H1 (cell line): ENCODE results near the gene BCAR1. TPM values are rescaled to one million over a fixed set of nuclear protein-coding genes. Genes with fewer than 3 reads are reported as not detected.
A peak's percentile ranks its signal among the peaks of the same experiment; 100 is the strongest.

Experiments used
- CTCF ChIA-PET: fragments of 300-600 bp; sonication (Branson Sonifier 250); formaldehyde crosslinking; loops from one replicate; lab custom pipeline; 2021; ENCODE audit not compliant: partially characterized antibody; lab: Charles Lee
- POLR2A ChIA-PET: fragments of 300-600 bp; sonication (Branson Sonifier 250); formaldehyde crosslinking; loops from one replicate; lab custom pipeline; 2021; ENCODE audit warnings: inconsistent platforms; ENCODE audit not compliant: partially characterized antibody; lab: Charles Lee
- DNase-seq, 2 experiments: peaks; one replicate each; pipeline versions ENCODE4 v3.0.0 to v3.0.0-alpha.2; 2010 to 2022; ENCODE audit warnings: low spot score in 2 of 2, low read depth in 1 of 2, mixed read lengths in 1 of 2
- FAIRE-seq: peaks from 2 replicates; lab custom pipeline; 2011; peaks lifted over from hg19 to GRCh38; lab: Jason Lieb, UNC
- H2AFZ ChIP-seq: 2 replicates; pipeline ENCODE4 v1.8.1; 2012; ENCODE audit warnings: low read length, inconsistent platforms
- H2AK5ac ChIP-seq: 2 replicates; pipeline ENCODE4 v1.6.1; 2013; ENCODE audit warnings: low read depth, low read length
- H2BK120ac ChIP-seq: replicated peaks from 2 replicates; pipeline ENCODE3; 2013; ENCODE audit warnings: low read depth, low read length, inconsistent platforms
- H2BK12ac ChIP-seq: 2 replicates; pipeline ENCODE4 v1.6.1; 2013; ENCODE audit warnings: low read depth, low read length
- H2BK15ac ChIP-seq: 2 replicates; pipeline ENCODE4 v1.6.1; 2013; ENCODE audit warnings: low read length
- H2BK20ac ChIP-seq: 2 replicates; pipeline ENCODE4 v1.6.1; 2013; ENCODE audit warnings: low read length
- H2BK5ac ChIP-seq: 2 replicates; pipeline ENCODE4 v1.6.1; 2013; ENCODE audit warnings: low read depth, low read length
- H3K14ac ChIP-seq: 2 replicates; pipeline ENCODE4 v1.6.1; 2013; ENCODE audit warnings: inconsistent platforms; ENCODE audit not compliant: insufficient read length
- H3K18ac ChIP-seq: 2 replicates; pipeline ENCODE4 v1.6.1; 2013; ENCODE audit warnings: low read length; ENCODE audit errors: extremely low read depth
- H3K23ac ChIP-seq: 2 replicates; pipeline ENCODE4 v1.6.1; 2013; ENCODE audit warnings: inconsistent platforms; ENCODE audit not compliant: insufficient read length
- H3K23me2 ChIP-seq: 2 replicates; pipeline ENCODE4 v1.6.1; 2013; ENCODE audit warnings: low read depth, low read length
- H3K27ac ChIP-seq: 2 replicates; pipeline ENCODE4 v1.6.1; 2011; ENCODE audit warnings: low read depth, low read length, inconsistent platforms
- H3K27me3 ChIP-seq, 4 experiments: replicated peaks in 1 of 4; 1 replicate in 1 of 4; 2 replicates in 3 of 4; pipeline versions ENCODE4 v1.6.1 to v1.8.1; 2011 to 2013; ENCODE audit warnings: low read length in 3 of 4, mild to moderate bottlenecking in 3 of 4, inconsistent platforms in 2 of 4, mixed read lengths in 2 of 4, moderate library complexity in 1 of 4; ENCODE audit not compliant: control insufficient read depth in 3 of 4, insufficient read depth in 3 of 4; ENCODE audit errors: extremely low read depth in 1 of 4
- H3K36me3 ChIP-seq, 4 experiments: 2 replicates each; pipeline versions ENCODE4 v1.6.1 to v1.8.1; 2011 to 2013; ENCODE audit warnings: mild to moderate bottlenecking in 4 of 4, low read length in 3 of 4, moderate library complexity in 2 of 4, control low read depth in 1 of 4, inconsistent platforms in 1 of 4; ENCODE audit not compliant: insufficient read depth in 4 of 4, control insufficient read depth in 2 of 4
- H3K4ac ChIP-seq: replicated peaks from 2 replicates; pipeline ENCODE3; 2013; ENCODE audit warnings: low read length, low read depth, mixed read lengths, inconsistent platforms; ENCODE audit not compliant: insufficient read length
- H3K4me1 ChIP-seq, 4 experiments: replicated peaks in 1 of 4; 1 replicate in 1 of 4; 2 replicates in 3 of 4; pipeline versions ENCODE4 v1.6.1 to v1.8.1; 2011 to 2013; ENCODE audit warnings: low read length in 3 of 4, inconsistent platforms in 2 of 4, mixed read lengths in 1 of 4; ENCODE audit not compliant: insufficient read depth in 4 of 4, control insufficient read depth in 3 of 4
- H3K4me2 ChIP-seq, 2 experiments: 2 replicates each; pipeline versions ENCODE4 v1.6.1 to v1.8.1; 2011 to 2013; ENCODE audit warnings: low read depth in 2 of 2, low read length in 2 of 2, control low read depth in 1 of 2, inconsistent platforms in 1 of 2, mild to moderate bottlenecking in 1 of 2; ENCODE audit not compliant: insufficient read depth in 1 of 2
- H3K4me3 ChIP-seq, 4 experiments: fragments of 200-600, 300-600 bp in 1 of 4; sonication (generic), shearing (Covaris generic), sonication (Bioruptor Twin) in 1 of 4; 2 replicates each; pipeline versions ENCODE4 v1.5.1 to v1.8.1; 2011 to 2016; ENCODE audit warnings: low read length in 4 of 4, low read depth in 3 of 4, control low read depth in 2 of 4, inconsistent platforms in 2 of 4, mild to moderate bottlenecking in 2 of 4, mixed read lengths in 1 of 4, moderate library complexity in 1 of 4; ENCODE audit not compliant: insufficient read depth in 2 of 4; ENCODE audit errors: extremely low read depth in 1 of 4
- H3K56ac ChIP-seq: replicated peaks from 2 replicates; pipeline ENCODE3; 2013; ENCODE audit warnings: low read depth, mild to moderate bottlenecking, mixed read lengths, low read length, inconsistent platforms; ENCODE audit not compliant: insufficient read length
- H3K79me1 ChIP-seq: 2 replicates; pipeline ENCODE4 v1.6.1; 2013; ENCODE audit warnings: low read depth, low read length, control low read depth
- H3K79me2 ChIP-seq, 2 experiments: 2 replicates each; pipeline versions ENCODE4 v1.6.1 to v1.8.1; 2012 to 2013; ENCODE audit warnings: low read length in 2 of 2, mild to moderate bottlenecking in 2 of 2, inconsistent platforms in 1 of 2; ENCODE audit not compliant: insufficient read depth in 2 of 2, control insufficient read depth in 1 of 2
- H3K9ac ChIP-seq, 4 experiments: replicated peaks in 1 of 4; 1 replicate in 1 of 4; 2 replicates in 3 of 4; pipeline versions ENCODE4 v1.6.1 to v1.8.1; 2011 to 2013; ENCODE audit warnings: low read depth in 3 of 4, low read length in 3 of 4, control low read depth in 2 of 4, mild to moderate bottlenecking in 2 of 4, moderate library complexity in 2 of 4, inconsistent platforms in 1 of 4; ENCODE audit errors: extremely low read depth in 1 of 4
- H3K9me3 ChIP-seq, 2 experiments: 2 replicates each; pipeline versions ENCODE4 v1.6.1 to v1.8.1; 2012 to 2013; ENCODE audit warnings: mild to moderate bottlenecking in 2 of 2, moderate library complexity in 2 of 2, control low read depth in 1 of 2, inconsistent platforms in 1 of 2, low read depth in 1 of 2, low read length in 1 of 2, mixed read lengths in 1 of 2; ENCODE audit not compliant: insufficient read depth in 2 of 2
- H4K20me1 ChIP-seq, 2 experiments: replicated peaks in 1 of 2; 2 replicates each; pipeline versions ENCODE3 to v1.8.1; 2011 to 2013; ENCODE audit warnings: inconsistent platforms in 2 of 2, low read length in 2 of 2, mild to moderate bottlenecking in 1 of 2; ENCODE audit not compliant: insufficient read depth in 2 of 2, control insufficient read depth in 1 of 2
- H4K5ac ChIP-seq: 2 replicates; pipeline ENCODE4 v1.6.1; 2013; ENCODE audit warnings: low read length, low read depth, mixed read lengths, inconsistent platforms; ENCODE audit not compliant: insufficient read length
- H4K8ac ChIP-seq: 2 replicates; pipeline ENCODE4 v1.8.0; 2013; ENCODE audit warnings: mild to moderate bottlenecking, moderate library complexity, low read length, inconsistent platforms; ENCODE audit not compliant: insufficient read depth; ENCODE audit errors: extremely low read depth
- H4K91ac ChIP-seq: replicated peaks from 2 replicates; pipeline ENCODE3; 2013; ENCODE audit warnings: low read length, mixed read lengths, inconsistent platforms; ENCODE audit not compliant: insufficient read length
- POLR2AphosphoS5 ChIP-seq: IDR thresholded peaks from 2 replicates; pipeline ENCODE4 v1.6.1; 2011; ENCODE audit warnings: low read depth, low read length
- TCF12 ChIP-seq: IDR thresholded peaks from 2 replicates; pipeline ENCODE4 v1.6.1; 2011; ENCODE audit warnings: low read depth, mild to moderate bottlenecking, low read length
- WGBS, 2 experiments: shearing (Covaris generic) in 1 of 2; methylation state at CpG; one replicate each; pipeline versions ENCODE4 v1.1.6 to v1.1.7; 2013 to 2015; ENCODE audit warnings: low lambda C conversion rate in 2 of 2, mixed read lengths in 2 of 2, inconsistent platforms in 1 of 2, low coverage in 1 of 2, missing lambda C conversion rate in 1 of 2; ENCODE audit not compliant: insufficient replicate concordance in 2 of 2, insufficient coverage in 1 of 2, insufficient read length in 1 of 2; ENCODE audit errors: extremely low coverage in 1 of 2, missing lambda C conversion rate in 1 of 2; 5-methylcytosine and 5-hydroxymethylcytosine counted together
- polyA plus RNA-seq, 7 experiments: library from polyadenylated mRNA; depleted of rRNA in 3 of 7; stranded (reverse) in 5 of 7; unstranded in 2 of 7; fragments of >200 nt in 5 of 7; fragments of 200-250 nt in 2 of 7; gene quantifications; 1 replicate in 5 of 7; 2 replicates in 1 of 7; 4 replicates in 1 of 7; pipeline versions ENCODE4 v1.2.1 to v1.2.3, GENCODE V29; 2011 to 2013; ENCODE audit warnings: missing spikeins in 2 of 7, mixed read lengths in 2 of 7
- total RNA-seq: library from RNA; stranded (reverse); fragmentation: NEBNext Ultra II Directional; extraction: Animal tissue kit (Norgen Biotek cat#: 25700); gene quantifications from 2 replicates; pipeline ENCODE4 v1.2.1, GENCODE V29; 2021

The BCAR1 gene
- total and polyA plus RNA-seq, 2 of the 8 experiments (the other 6 are each of a cell fraction or from before 2014, with no cell fraction given): 59.8 to 105 TPM

DNA sequence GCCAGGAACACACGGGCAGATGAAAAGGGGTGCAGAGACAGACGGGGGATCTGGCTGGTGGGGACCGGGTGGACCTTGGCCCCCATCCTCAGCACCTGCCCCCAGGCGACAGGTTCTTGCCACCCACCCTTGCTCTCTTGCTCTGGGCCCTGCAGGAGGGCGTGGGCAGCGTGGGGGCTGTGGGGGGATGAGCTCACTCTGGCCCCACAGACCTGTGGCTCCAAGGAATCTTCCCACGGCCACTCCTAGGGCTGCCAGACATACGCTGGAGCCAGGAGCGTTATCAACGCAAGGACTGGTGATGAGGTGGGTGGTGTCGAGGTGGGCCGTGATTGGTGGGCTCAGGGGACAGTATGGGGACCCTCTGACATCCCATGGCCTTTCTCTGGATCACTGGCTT lies 26.3 kb downstream of the BCAR1 start:
- Histone ChIP-seq H3K36me3 (peaks cover 4 to 13% (median 8%) of the 10 kb centered on the region in 4 experiments; a peak in 5 of 8 replicates), H3K14ac (no peak overlapping the region), H3K23me2 (no peaks in the 10 kb centered on the region), H2AFZ (no peak overlapping the region), H2BK15ac (no peak overlapping the region), H3K4me1 (peaks cover 0 to 4% (median 0%) of the 10 kb centered on the region in 4 experiments; a peak in 1 of 7 replicates), H2BK5ac (peak overlapping the region; percentile 52; the same call in 1 of the 2 replicates), H4K8ac (no peak overlapping the region), H2BK20ac (no peak overlapping the region), H4K91ac (no peak overlapping the region), H3K9me3 (no peaks in the 10 kb centered on the region), H3K56ac (no peak overlapping the region), H4K5ac (no peak overlapping the region), H2BK12ac (no peak overlapping the region), H3K4me3 (no peak overlapping the region), H3K79me2 (no peaks in the 10 kb centered on the region), H3K27ac (no peak overlapping the region), H2BK120ac (no peak overlapping the region), H3K4me2 (no peak overlapping the region), H3K27me3 (no peaks in the 10 kb centered on the region), H3K9ac (no peak overlapping the region; a peak in 1 of 7 replicates), H4K20me1 (peaks cover 3 to 9% of the 10 kb centered on the region in 2 experiments), H3K23ac (no peak overlapping the region), H3K79me1 (no peaks in the 10 kb centered on the region), H3K4ac (no peak overlapping the region), H3K18ac (no peak overlapping the region; the same call in 1 of the 2 replicates), H2AK5ac (no peak overlapping the region)
- WGBS, 2 experiments: 93% methylated on average over 9 of the region's 12 CpGs; no CpG with 5 or more reads in 1 of the 2 experiments
- ChIA-PET POLR2A (interaction anchor here (0.7 to 22.7 kb wide), 6 partner anchors 9 to 304 kb away, joined by 3 to 375 read pairs (median 7); partner anchors contain the start of genes BCAR1 and CTRB2), CTCF (interaction anchor here (0.6 to 2.0 kb wide), 4 partner anchors 8 to 513 kb away, joined by 3 to 17 read pairs (median 4); no protein-coding TSS in a partner anchor)
- TF ChIP-seq TCF12: no peak
- 0 out of 2 replicates have a peak, but pooled peaks have one; percentile 23 for TF ChIP-seq POLR2AphosphoS5
- DNase-seq (no peak), FAIRE-seq (no peak)
